Activated CD4-positive, alpha-beta T cell treated with anti-CD3 and anti-CD28 coated beads, Interleukin-2, amount 50 U/mL, for 4 hours (primary cell): ENCODE measurements around the gene IQCC.

Experiments used
- DNase-seq, 2 experiments: peaks; one replicate each; pipeline ENCODE4 v3.0.0-alpha.2; 2020

IQCC gene

GRCh38 chr1:32224285-32224684 is 18.8 kb downstream of the IQCC start:
- no peak for DNase-seq

- no peak for DNase-seq
These were observed 23.3 kb downstream of the IQCC start for GRCh38 chr1:32228771-32229170.

GRCh38 chr1:32231843-32232432 is 26.5 kb downstream of the IQCC start:
- no peak for DNase-seq

- DNase-seq: no peak
These were observed 27.3 kb downstream of the IQCC start for GRCh38 chr1:32232558-32233304.

- no peak for DNase-seq
These were observed 29.3 kb downstream of the IQCC start for GRCh38 chr1:32234792-32235191.

GRCh38 chr1:32239337-32239736 is 33.9 kb downstream of the IQCC start:
- no peak for DNase-seq

GRCh38 chr1:32239790-32240139 is 34.3 kb downstream of the IQCC start:
- no peak for DNase-seq

- DNase-seq: peak; percentile 45 to 47
These were observed 34.9 kb downstream of the IQCC start for GRCh38 chr1:32240140-32240951.

GRCh38 chr1:32241001-32241763 is 35.7 kb downstream of the IQCC start:
- peak in 1 of 2 experiments; percentile 21 for DNase-seq

- DNase-seq: no peak
These were observed 36.9 kb downstream of the IQCC start for GRCh38 chr1:32242341-32242851.

- DNase-seq: no peak
These were observed 41.4 kb downstream of the IQCC start, which contains the start of gene FAM167B for GRCh38 chr1:32246888-32247273. TSS of gene FAM167B (plus strand) at chr1:32247222. CDS start at chr1:32247422, 200 bp downstream.

- DNase-seq: no peak
These were observed 42.0 kb downstream of the IQCC start for GRCh38 chr1:32247452-32247851.

GRCh38 chr1:32247983-32248889 is 42.8 kb downstream of the IQCC start:
- DNase-seq: peak; percentile 66 to 68

GRCh38 chr1:32249831-32250525 is 44.5 kb downstream of the IQCC start:
- peak; percentile 75 to 76 for DNase-seq

GRCh38 chr1:32250893-32251716 is 45.6 kb downstream of the IQCC start, which contains the start of gene LCK:
TSS of gene LCK (plus strand) at chr1:32251265. CDS start at chr1:32274330, 23,065 bp downstream.
- DNase-seq: peak; percentile 50 to 58

- no peak for DNase-seq
These were observed 49.9 kb downstream of the IQCC start for GRCh38 chr1:32255072-32256071.

GRCh38 chr1:32256473-32257226 is 51.2 kb downstream of the IQCC start:
- no peak for DNase-seq

GRCh38 chr1:32257227-32257508 is 51.7 kb downstream of the IQCC start:
- no peak for DNase-seq
